ENCODE data around the gene SYPL2. TPM values are rescaled to one million over a fixed set of nuclear protein-coding genes. Genes with fewer than 3 reads are reported as not detected.
A peak's percentile ranks its signal among the peaks of the same experiment; 100 is the strongest.

Gene SYPL2
- total and polyA plus RNA-seq, 2 donors (not counting 1 experiment from before 2014, with no cell fraction given) = not detected

GRCh38 chr1:109426281-109427170 is 39.8 kb upstream of the SYPL2 start, which contains the start of gene PSMA5:
Gene PSMA5 (minus strand): TSS chr1:109426448. CDS start chr1:109426330, 118 bp downstream.
- H3K27ac Mint-ChIP-seq = peak within 1 kb of the TSS; percentile 98
- Histone ChIP-seq H3K79me2 (ENCODE audit: control insufficient read depth, insufficient read depth, low read length) (peaks cover 36% of the 10 kb centered on the region), H3K4me2 (replicated peaks; ENCODE audit: low read depth, low read length, poor library complexity, severe bottlenecking) (peak within 1 kb of the TSS; percentile 93), H3K9ac (ENCODE audit: low read length) (peak within 1 kb of the TSS; percentile 77), H3K36me3 (replicated peaks in 1 of 2; ENCODE audit: control extremely low read depth in 1 of 2, control insufficient read depth in 1 of 2, extremely low read depth in 1 of 2, insufficient read depth in 2 of 2, low read length in 1 of 2) (peaks cover 0 to under 1% of the 10 kb centered on the region in 2 experiments), H3K9me3 (ENCODE audit: control extremely low read depth in 1 of 3, control insufficient read depth in 2 of 3, insufficient read depth in 1 of 3, low read length in 2 of 3) (no peaks in the 10 kb centered on the region), H3K27me3 (replicated peaks in 1 of 4; ENCODE audit: control extremely low read depth in 1 of 4, control insufficient read depth in 3 of 4, insufficient read depth in 4 of 4, low read length in 3 of 4) (no peaks in the 10 kb centered on the region), H3K4me1 (ENCODE audit: control insufficient read depth in 2 of 2, insufficient read depth in 2 of 2, low read length in 2 of 2) (peaks cover 13 to 19% of the 10 kb centered on the region in 2 donors), H4K20me1 (ENCODE audit: control insufficient read depth, insufficient read depth, low read length, poor library complexity, severe bottlenecking) (peaks cover 5% of the 10 kb centered on the region), H2AFZ (ENCODE audit: insufficient read depth, low read depth, low read length, poor library complexity, severe bottlenecking) (peak within 1 kb of the TSS; percentile 99), H3K27ac (ENCODE audit: low read length in 2 of 2) (peak within 1 kb of the TSS; percentile 71 to 82), H3K4me3 (ENCODE audit: control extremely low read depth in 1 of 5, extremely low read depth in 1 of 5, insufficient read depth in 1 of 5, low read depth in 2 of 5, low read length in 4 of 5) (peak within 1 kb of the TSS; percentile 72 to 98 (median 79))
- under 1% methylated on average over 32 of the region's 50 CpGs for WGBS (ENCODE audit: insufficient coverage)
- intact Hi-C loops (cut with micrococcal nuclease) = loop anchor here (1.0 to 2.0 kb wide), 12 partner anchors 57 to 680 kb away; partner anchors contain the start of genes AHCYL1, AMPD2, ATXN7L2 and CELSR2
- no peaks in the 10 kb centered on the region for H3K9me3 Mint-ChIP-seq (ENCODE audit: insufficient read depth)
- no peaks in the 10 kb centered on the region for H3K27me3 Mint-ChIP-seq
- peak within 1 kb of the TSS; percentile 98 for H3K4me3 Mint-ChIP-seq
- ChIA-PET POLR2A (interaction anchor here (0.6 to 1.7 kb wide), 4 partner anchors 57 to 461 kb away, joined by 3 to 5 read pairs (median 4); partner anchors contain the start of genes ATXN7L2 and CYB561D1), CTCF (interaction anchor here (1.0 to 3.8 kb wide), 8 partner anchors 28 to 120 kb away, joined by 3 to 25 read pairs (median 7); partner anchors contain the start of genes ATXN7L2 and CYB561D1)
- ATAC-seq (ENCODE audit: low read depth) (peak; percentile 95), DNase-seq (peak; percentile 97)
- TF ChIP-seq, protein P1, sequence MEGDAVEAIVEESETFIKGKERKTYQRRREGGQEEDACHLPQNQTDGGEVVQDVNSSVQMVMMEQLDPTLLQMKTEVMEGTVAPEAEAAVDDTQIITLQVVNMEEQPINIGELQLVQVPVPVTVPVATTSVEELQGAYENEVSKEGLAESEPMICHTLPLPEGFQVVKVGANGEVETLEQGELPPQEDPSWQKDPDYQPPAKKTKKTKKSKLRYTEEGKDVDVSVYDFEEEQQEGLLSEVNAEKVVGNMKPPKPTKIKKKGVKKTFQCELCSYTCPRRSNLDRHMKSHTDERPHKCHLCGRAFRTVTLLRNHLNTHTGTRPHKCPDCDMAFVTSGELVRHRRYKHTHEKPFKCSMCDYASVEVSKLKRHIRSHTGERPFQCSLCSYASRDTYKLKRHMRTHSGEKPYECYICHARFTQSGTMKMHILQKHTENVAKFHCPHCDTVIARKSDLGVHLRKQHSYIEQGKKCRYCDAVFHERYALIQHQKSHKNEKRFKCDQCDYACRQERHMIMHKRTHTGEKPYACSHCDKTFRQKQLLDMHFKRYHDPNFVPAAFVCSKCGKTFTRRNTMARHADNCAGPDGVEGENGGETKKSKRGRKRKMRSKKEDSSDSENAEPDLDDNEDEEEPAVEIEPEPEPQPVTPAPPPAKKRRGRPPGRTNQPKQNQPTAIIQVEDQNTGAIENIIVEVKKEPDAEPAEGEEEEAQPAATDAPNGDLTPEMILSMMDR (IDR thresholded peaks at IDR 0.05) = no peak
- TF ChIP-seq EZH2 (IDR thresholded peaks at IDR 0.05; ENCODE audit: borderline replicate concordance, insufficient read depth, low read depth, low read length, poor library complexity, severe bottlenecking) = no peak
- peaks cover 33% of the 10 kb centered on the region for H3K4me1 Mint-ChIP-seq

Data from B cell (primary cell).